ENCODE data around the gene ZNF564. TPM values are rescaled to one million over a fixed set of nuclear protein-coding genes. Genes with fewer than 3 reads are reported as not detected.
A peak's percentile ranks its signal among the peaks of the same experiment; 100 is the strongest.

Gene ZNF564
- total RNA-seq, 4 donors from 2014 or later = 16.4 to 25.6 (median 19.6) TPM

GRCh38 chr19:12581100-12581499 lies 29.8 kb upstream of the ZNF564 start:
- intact Hi-C loops (cut with DNase I; ENCODE audit: low total_unique reads) (no loop called here), in situ Hi-C loops (cut with MboI; ENCODE audit: low pct_ligation_motif_present in 1 of 4, low pct_unique_long_range_greater_than_20kb in 1 of 4, low sequenced_read_pairs in 3 of 4) (no loop called here)
- Histone ChIP-seq H3K9me3 (peaks cover 12 to 27% of the 10 kb centered on the region in 2 donors), H3K36me3 (peaks cover 0 to 31% (median 18%) of the 10 kb centered on the region in 4 donors), H3K27me3 (no peaks in the 10 kb centered on the region), H3K27ac (no peak overlapping the region), H3K4me1 (no peaks in the 10 kb centered on the region), H3K4me3 (no peak overlapping the region)
- WGBS, 2 donors (ENCODE audit: low coverage in 1 of 2) = 96 to 97% methylated on average over 7 to 9 of the region's 9 CpGs
- no peak for DNase-seq
- no peak for TF ChIP-seq POLR2AphosphoS5 (IDR thresholded peaks at IDR 0.05)
- TF ChIP-seq CTCF (IDR thresholded peaks at IDR 0.05) = no peak
- no peak for TF ChIP-seq POLR2A (IDR thresholded peaks at IDR 0.05)
- TF ChIP-seq EP300 (IDR thresholded peaks at IDR 0.05; ENCODE audit: low read depth) = no peak

- in situ Hi-C loops (cut with MboI; ENCODE audit: low pct_ligation_motif_present in 1 of 4, low pct_unique_long_range_greater_than_20kb in 1 of 4, low sequenced_read_pairs in 3 of 4) (no loop called here), intact Hi-C loops (cut with DNase I; ENCODE audit: low total_unique reads) (no loop called here)
- Histone ChIP-seq H3K36me3 (peaks cover 0 to 31% (median 18%) of the 10 kb centered on the region in 4 donors), H3K27me3 (no peaks in the 10 kb centered on the region), H3K27ac (no peak overlapping the region), H3K9me3 (peaks cover 12 to 27% of the 10 kb centered on the region in 2 donors), H3K4me3 (no peak overlapping the region), H3K4me1 (no peaks in the 10 kb centered on the region)
- TF ChIP-seq POLR2AphosphoS5 (IDR thresholded peaks at IDR 0.05) (no peak), EP300 (IDR thresholded peaks at IDR 0.05; ENCODE audit: low read depth) (no peak), CTCF (IDR thresholded peaks at IDR 0.05) (no peak), POLR2A (IDR thresholded peaks at IDR 0.05) (no peak)
- no peak for DNase-seq
- whole genome bisulfite sequencing, 2 donors (ENCODE audit: low coverage in 1 of 2) = 85 to 90% methylated on average over 11 of the region's 11 CpGs
Measured at GRCh38 chr19:12580180-12580694, 29.0 kb upstream of the ZNF564 start.

- in situ Hi-C loops (cut with MboI; ENCODE audit: low pct_ligation_motif_present in 1 of 4, low pct_unique_long_range_greater_than_20kb in 1 of 4, low sequenced_read_pairs in 3 of 4) = no loop called here
- no peak for DNase-seq
- peaks cover 0 to 31% (median 18%) of the 10 kb centered on the region in 4 donors for H3K36me3 ChIP-seq
- H3K27ac ChIP-seq = no peak overlapping the region
- peaks cover 12 to 27% of the 10 kb centered on the region in 2 donors for H3K9me3 ChIP-seq
- 95 to 96% methylated on average over 4 to 10 of the region's 10 CpGs for WGBS, 2 donors (ENCODE audit: low coverage in 1 of 2)
- no peaks in the 10 kb centered on the region for H3K27me3 ChIP-seq
- H3K4me1 ChIP-seq = no peaks in the 10 kb centered on the region
- no peak for TF ChIP-seq POLR2AphosphoS5 (IDR thresholded peaks at IDR 0.05)
- no peak for TF ChIP-seq POLR2A (IDR thresholded peaks at IDR 0.05)
- TF ChIP-seq EP300 (IDR thresholded peaks at IDR 0.05; ENCODE audit: low read depth) = no peak
- no peak for TF ChIP-seq CTCF (IDR thresholded peaks at IDR 0.05)
- intact Hi-C loops (cut with DNase I; ENCODE audit: low total_unique reads) = loop anchor here (10.0 kb wide), 1 partner anchor 96 kb away; no protein-coding TSS in a partner anchor
- no peak overlapping the region for H3K4me3 ChIP-seq
Measured at GRCh38 chr19:12578641-12579040, 27.4 kb upstream of the ZNF564 start.

- no peaks in the 10 kb centered on the region for H3K9me3 ChIP-seq
- 33 to 43% methylated on average over 1 to 7 of the region's 7 CpGs for WGBS, 2 donors (ENCODE audit: low coverage in 1 of 2)
- in situ Hi-C loops (cut with MboI; ENCODE audit: low pct_ligation_motif_present in 1 of 4, low pct_unique_long_range_greater_than_20kb in 1 of 4, low sequenced_read_pairs in 3 of 4) (no loop called here), intact Hi-C loops (cut with DNase I; ENCODE audit: low total_unique reads) (loop anchor here (10.0 kb wide), 1 partner anchor 101 kb away; no protein-coding TSS in a partner anchor)
- no peak overlapping the region for H3K27ac ChIP-seq
- H3K4me1 ChIP-seq = no peaks in the 10 kb centered on the region
- H3K36me3 ChIP-seq = no peaks in the 10 kb centered on the region
- no peak overlapping the region for H3K4me3 ChIP-seq
- no peaks in the 10 kb centered on the region for H3K27me3 ChIP-seq
- DNase-seq = peak; percentile 16
- TF ChIP-seq CTCF (IDR thresholded peaks at IDR 0.05) = no peak
- TF ChIP-seq POLR2AphosphoS5 (IDR thresholded peaks at IDR 0.05) = no peak
- TF ChIP-seq POLR2A (IDR thresholded peaks at IDR 0.05) = no peak
- no peak for TF ChIP-seq EP300 (IDR thresholded peaks at IDR 0.05; ENCODE audit: low read depth)
Measured at GRCh38 chr19:12574036-12574435, 22.8 kb upstream of the ZNF564 start.
